HL-60 (cell line): ENCODE measurements around the gene NHP2.

Experiments used
- CTCF ChIP-seq: IDR thresholded peaks from one replicate; pipeline ENCODE4 v1.5.1; 2011; ENCODE audit warnings: low read length, control low read depth, inconsistent platforms; ENCODE audit not compliant: insufficient read depth
- GABPA ChIP-seq: IDR thresholded peaks from 2 replicates; pipeline ENCODE4 v1.6.1; 2012; ENCODE audit warnings: low read depth
- POLR2AphosphoS5 ChIP-seq: IDR thresholded peaks from 2 replicates; pipeline ENCODE4 v1.6.1; 2012; ENCODE audit warnings: low read depth
- REST ChIP-seq: IDR thresholded peaks from 2 replicates; pipeline ENCODE4 v1.6.1; 2012; ENCODE audit warnings: low read depth; ENCODE audit not compliant: insufficient replicate concordance

DNA sequence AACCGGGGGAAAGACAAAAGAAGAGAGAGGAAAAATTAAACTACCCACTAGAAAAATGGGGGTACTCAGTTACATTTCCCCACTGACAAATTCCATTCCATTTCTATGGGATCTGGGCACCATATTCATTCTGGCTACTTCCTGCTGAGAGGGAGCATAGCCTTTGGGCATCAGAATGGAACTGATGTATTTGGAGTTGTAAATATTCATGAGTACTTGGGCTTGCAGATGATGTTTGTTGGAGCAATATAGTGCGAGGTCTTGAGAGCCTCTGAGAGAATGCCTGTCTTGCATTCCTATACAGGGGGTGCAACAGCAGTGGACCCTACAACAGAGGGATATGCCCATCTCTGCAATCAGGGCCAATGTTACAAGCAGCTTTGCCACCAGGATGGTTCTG, 16.8 kb upstream of the NHP2 start:
- no peak for TF ChIP-seq REST
- no peak for TF ChIP-seq CTCF
- no peak for TF ChIP-seq POLR2AphosphoS5
- no peak for TF ChIP-seq GABPA
